ENCODE measurements around the gene KRTAP9-4. TPM values are rescaled to one million over a fixed set of nuclear protein-coding genes. Genes with fewer than 3 reads are reported as not detected.
"Not testable (repeated sequence)": the region's sequence is repeated elsewhere in the genome, so short reads cannot be mapped to it uniquely, and the experiment has no call there.

The KRTAP9-4 gene
- total and polyA plus RNA-seq, 8 donors = not detected

- Histone ChIP-seq H3K36me3 (no peaks in the 10 kb centered on the region), H3K9me3 (no peaks in the 10 kb centered on the region), H3K4me3 (no peak overlapping the region), H3K27me3 (peaks cover 0 to 20% of the 10 kb centered on the region in 2 donors), H3K27ac (no peak overlapping the region), H3K4me1 (no peaks in the 10 kb centered on the region)
- TF ChIP-seq, protein P1, sequence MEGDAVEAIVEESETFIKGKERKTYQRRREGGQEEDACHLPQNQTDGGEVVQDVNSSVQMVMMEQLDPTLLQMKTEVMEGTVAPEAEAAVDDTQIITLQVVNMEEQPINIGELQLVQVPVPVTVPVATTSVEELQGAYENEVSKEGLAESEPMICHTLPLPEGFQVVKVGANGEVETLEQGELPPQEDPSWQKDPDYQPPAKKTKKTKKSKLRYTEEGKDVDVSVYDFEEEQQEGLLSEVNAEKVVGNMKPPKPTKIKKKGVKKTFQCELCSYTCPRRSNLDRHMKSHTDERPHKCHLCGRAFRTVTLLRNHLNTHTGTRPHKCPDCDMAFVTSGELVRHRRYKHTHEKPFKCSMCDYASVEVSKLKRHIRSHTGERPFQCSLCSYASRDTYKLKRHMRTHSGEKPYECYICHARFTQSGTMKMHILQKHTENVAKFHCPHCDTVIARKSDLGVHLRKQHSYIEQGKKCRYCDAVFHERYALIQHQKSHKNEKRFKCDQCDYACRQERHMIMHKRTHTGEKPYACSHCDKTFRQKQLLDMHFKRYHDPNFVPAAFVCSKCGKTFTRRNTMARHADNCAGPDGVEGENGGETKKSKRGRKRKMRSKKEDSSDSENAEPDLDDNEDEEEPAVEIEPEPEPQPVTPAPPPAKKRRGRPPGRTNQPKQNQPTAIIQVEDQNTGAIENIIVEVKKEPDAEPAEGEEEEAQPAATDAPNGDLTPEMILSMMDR (IDR thresholded peaks at IDR 0.05) = no peak
- intact Hi-C loops (cut with DNase I) = no loop called here
- ATAC-seq = no peak
- no peak for DNase-seq
These were observed 1.8 kb downstream of the KRTAP9-4 start for GRCh38 chr17:41251261-41251660.

DNA sequence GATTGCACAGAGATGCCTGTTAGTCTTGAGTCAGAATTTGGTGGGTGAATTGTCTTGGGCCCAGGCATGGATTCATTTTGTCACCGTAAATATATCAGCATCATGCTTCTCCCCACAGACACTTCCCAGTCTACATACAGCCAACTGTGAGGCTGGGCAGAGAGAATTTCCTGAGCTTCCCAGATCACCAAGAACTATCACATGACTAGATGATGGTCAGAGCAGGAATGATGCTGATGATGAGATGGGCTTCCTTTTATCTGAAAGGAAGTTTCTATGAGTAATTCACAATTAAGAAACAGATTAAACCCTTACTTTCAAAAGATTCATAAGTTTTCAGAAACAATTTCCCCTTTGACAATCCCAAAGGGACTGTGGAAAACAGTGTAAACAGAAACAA, 5.4 kb downstream of the KRTAP9-4 start:
- ATAC-seq (no peak), DNase-seq (no peak)
- TF ChIP-seq, protein P1 (IDR thresholded peaks at IDR 0.05) = no peak
- intact Hi-C loops (cut with DNase I) = no loop called here
- H3K9me3 ChIP-seq = no peaks in the 10 kb centered on the region
- H3K36me3 ChIP-seq = no peaks in the 10 kb centered on the region
- no peak overlapping the region for H3K4me3 ChIP-seq
- no peak overlapping the region for H3K27ac ChIP-seq
- no peaks in the 10 kb centered on the region for H3K4me1 ChIP-seq
- H3K27me3 ChIP-seq = peaks cover 0 to 20% of the 10 kb centered on the region in 2 donors

DNA sequence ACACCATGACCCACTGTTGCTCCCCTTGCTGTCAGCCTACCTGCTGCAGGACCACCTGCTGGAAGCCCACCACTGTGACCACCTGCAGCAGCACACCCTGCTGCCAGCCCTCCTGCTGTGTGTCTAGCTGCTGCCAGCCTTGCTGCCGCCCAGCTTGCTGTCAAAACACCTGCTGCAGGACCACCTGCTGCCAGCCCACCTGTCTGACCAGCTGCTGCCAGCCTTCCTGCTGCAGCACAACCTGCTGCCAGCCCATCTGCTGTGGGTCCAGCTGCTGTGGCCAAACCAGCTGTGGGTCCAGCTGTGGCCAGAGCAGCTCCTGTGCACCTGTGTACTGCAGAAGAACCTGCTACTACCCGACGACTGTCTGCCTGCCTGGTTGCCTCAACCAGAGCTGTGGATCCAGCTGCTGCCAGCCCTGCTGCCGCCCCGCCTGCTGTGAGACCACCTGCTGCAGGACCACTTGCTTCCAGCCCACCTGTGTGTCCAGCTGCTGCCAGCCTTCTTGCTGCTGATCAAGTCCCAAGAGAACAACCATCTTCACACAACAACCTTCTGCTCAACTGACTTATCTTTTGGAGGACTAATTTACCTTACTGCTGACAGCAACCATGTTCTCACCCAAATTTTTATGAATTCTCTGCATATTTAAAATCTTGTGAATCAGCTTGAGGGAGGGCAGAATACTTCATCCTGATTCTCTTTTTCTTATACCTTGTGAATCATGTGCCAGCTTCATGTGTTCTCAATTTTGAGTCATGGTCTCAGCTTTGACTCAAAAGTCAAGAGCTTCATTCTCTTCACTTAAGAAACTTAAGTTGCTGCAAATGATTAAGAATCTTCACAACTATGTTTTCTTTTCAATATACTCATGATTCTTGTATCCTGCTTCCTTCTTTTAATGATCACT, 6.1 kb downstream of the KRTAP9-4 start, which contains the start of gene KRTAP9-9:
Gene KRTAP9-9 (plus strand): TSS at position 4 of the 910 bp plus-strand sequence.
- peak in 1 of 4 donors; percentile 60 for DNase-seq
- H3K4me1 ChIP-seq; H3K4me3 ChIP-seq; ATAC-seq; H3K9me3 ChIP-seq; H3K36me3 ChIP-seq; H3K27ac ChIP-seq; intact Hi-C loops (cut with DNase I): not testable (repeated sequence)
- peaks cover 0 to 20% of the 10 kb centered on the region in 2 donors for H3K27me3 ChIP-seq

GRCh38 chr17:41256291-41256685, 6.8 kb downstream of the KRTAP9-4 start:
- H3K4me1 ChIP-seq = no peaks in the 10 kb centered on the region
- H3K4me3 ChIP-seq = no peak overlapping the region
- H3K27ac ChIP-seq = no peak overlapping the region
- ATAC-seq (no peak), DNase-seq (no peak)
- intact Hi-C loops (cut with DNase I) = no loop called here
- H3K9me3 ChIP-seq = no peaks in the 10 kb centered on the region
- TF ChIP-seq, protein P1 (IDR thresholded peaks at IDR 0.05) = no peak
- H3K27me3 ChIP-seq = peaks cover 0 to 20% of the 10 kb centered on the region in 2 donors
- H3K36me3 ChIP-seq = no peaks in the 10 kb centered on the region

GRCh38 chr17:41258406-41258805, 8.9 kb downstream of the KRTAP9-4 start:
- H3K27me3 ChIP-seq = peaks cover 0 to 11% of the 10 kb centered on the region in 2 donors
- intact Hi-C loops (cut with DNase I) = no loop called here
- H3K4me1 ChIP-seq = no peaks in the 10 kb centered on the region
- H3K4me3 ChIP-seq = no peak overlapping the region
- no peaks in the 10 kb centered on the region for H3K36me3 ChIP-seq
- DNase-seq (no peak), ATAC-seq (no peak)
- H3K9me3 ChIP-seq = no peaks in the 10 kb centered on the region
- TF ChIP-seq, protein P1 (IDR thresholded peaks at IDR 0.05) = no peak
- H3K27ac ChIP-seq = no peak overlapping the region

All from left lung (tissue), 10 donors.